Fibroblast of the aortic adventitia (primary cell): Measurements from ENCODE around the gene VAMP3. TPM values are rescaled to one million over a fixed set of nuclear protein-coding genes. Genes with fewer than 3 reads are reported as not detected.

Experiments
- DNase-seq: peaks from one replicate; pipeline ENCODE4 v3.0.0-alpha.2; 2010; ENCODE audit warnings: low read depth
- H3K4me3 ChIP-seq: 2 replicates; pipeline ENCODE4 v1.5.1; 2011; ENCODE audit warnings: low read depth, mild to moderate bottlenecking, control low read depth, low read length, moderate library complexity
- total RNA-seq: library from RNA; depleted of rRNA; stranded (reverse); fragments of >200 nt; gene quantifications from 2 replicates; pipeline ENCODE4 v1.2.3, GENCODE V29; 2012; ENCODE audit warnings: low replicate concordance
- TF ChIP-seq, protein P1 (sequence below): IDR thresholded peaks from 2 replicates; pipeline ENCODE4 v1.5.1; 2011; ENCODE audit warnings: mild to moderate bottlenecking, low read length, control low read depth, inconsistent platforms; ENCODE audit not compliant: insufficient read depth

The VAMP3 gene
- total RNA-seq, 1 donor = 135 TPM

DNA sequence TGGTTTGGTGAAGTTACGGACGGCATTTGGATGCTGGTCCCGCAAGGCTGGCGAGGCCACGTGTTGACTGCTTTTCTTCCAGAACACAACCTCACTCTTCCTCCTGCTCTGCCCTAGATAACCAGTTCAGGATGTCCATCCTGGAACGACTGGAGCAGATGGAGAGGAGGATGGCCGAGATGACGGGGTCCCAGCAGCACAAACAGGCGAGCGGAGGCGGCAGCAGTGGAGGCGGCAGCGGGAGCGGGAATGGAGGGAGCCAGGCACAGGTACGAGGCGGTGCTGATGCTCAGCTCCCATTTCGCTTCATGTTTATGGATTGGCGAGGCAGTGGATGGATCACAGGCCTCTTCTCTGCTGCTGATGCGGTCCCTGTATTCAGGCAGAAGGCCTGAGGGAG is 38.8 kb upstream of the VAMP3 start:
- no peak for DNase-seq
- TF ChIP-seq, protein P1, sequence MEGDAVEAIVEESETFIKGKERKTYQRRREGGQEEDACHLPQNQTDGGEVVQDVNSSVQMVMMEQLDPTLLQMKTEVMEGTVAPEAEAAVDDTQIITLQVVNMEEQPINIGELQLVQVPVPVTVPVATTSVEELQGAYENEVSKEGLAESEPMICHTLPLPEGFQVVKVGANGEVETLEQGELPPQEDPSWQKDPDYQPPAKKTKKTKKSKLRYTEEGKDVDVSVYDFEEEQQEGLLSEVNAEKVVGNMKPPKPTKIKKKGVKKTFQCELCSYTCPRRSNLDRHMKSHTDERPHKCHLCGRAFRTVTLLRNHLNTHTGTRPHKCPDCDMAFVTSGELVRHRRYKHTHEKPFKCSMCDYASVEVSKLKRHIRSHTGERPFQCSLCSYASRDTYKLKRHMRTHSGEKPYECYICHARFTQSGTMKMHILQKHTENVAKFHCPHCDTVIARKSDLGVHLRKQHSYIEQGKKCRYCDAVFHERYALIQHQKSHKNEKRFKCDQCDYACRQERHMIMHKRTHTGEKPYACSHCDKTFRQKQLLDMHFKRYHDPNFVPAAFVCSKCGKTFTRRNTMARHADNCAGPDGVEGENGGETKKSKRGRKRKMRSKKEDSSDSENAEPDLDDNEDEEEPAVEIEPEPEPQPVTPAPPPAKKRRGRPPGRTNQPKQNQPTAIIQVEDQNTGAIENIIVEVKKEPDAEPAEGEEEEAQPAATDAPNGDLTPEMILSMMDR = no peak
- H3K4me3 ChIP-seq = no peak overlapping the region

DNA sequence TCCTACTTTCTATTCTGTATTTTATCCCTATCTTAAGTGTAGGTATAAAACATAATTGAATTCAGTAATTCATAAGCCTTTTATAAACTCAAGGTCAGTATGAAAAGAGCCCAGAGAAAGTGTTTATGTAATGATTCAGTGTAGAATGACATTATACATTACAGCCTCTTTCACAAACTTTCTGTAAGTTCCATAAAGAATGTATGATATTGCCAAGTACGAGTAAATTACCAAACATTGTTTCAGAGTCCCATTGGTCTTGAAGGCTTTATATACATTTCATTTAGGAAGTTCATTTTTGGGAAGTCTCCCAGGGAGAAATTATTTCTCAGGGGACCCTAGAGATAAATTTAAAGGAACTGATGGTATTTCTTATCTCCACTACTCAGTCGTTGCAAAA is 37.8 kb upstream of the VAMP3 start:
- TF ChIP-seq, protein P1 = no peak
- DNase-seq = no peak
- H3K4me3 ChIP-seq = no peak overlapping the region

DNA sequence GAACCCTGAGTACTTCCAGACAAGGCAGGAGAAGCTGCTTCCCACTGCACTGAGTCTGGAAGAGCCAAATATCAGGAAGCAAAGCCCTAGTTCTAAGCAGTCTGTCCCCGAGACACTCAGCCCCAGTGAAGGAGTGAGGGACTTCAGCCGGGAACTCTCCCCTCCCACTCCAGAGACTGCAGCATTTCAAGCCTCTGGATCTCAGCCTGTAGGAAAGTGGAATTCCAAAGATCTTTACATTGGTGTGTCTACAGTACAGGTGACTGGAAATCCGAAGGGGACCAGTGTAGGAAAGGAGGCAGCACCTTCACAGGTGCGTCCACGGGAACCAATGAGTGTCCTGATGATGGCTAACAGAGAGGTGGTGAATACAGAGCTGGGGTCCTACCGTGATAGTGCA is 33.1 kb upstream of the VAMP3 start:
- DNase-seq = no peak
- H3K4me3 ChIP-seq = no peak overlapping the region
- TF ChIP-seq, protein P1 = no peak

DNA sequence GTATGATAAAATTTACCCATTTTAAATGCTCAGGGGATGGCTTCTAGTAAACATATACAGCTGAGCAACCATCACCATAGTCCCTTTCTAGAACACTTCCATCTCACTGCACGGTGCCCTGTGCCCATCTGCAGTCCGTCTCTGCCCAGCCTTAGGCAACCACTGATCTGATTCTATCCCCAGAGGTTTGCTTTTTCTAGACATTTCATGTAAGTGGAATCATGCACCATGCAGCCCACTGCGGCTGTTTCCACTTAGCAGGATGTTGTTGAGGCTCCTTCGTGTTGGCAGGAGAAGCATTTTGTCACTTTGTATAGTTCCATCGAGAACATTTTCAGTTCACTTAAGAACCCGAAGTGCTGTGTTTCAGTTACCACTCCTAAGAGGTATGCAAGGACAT is 27.8 kb upstream of the VAMP3 start:
- TF ChIP-seq, protein P1 = no peak
- no peak overlapping the region for H3K4me3 ChIP-seq
- no peak for DNase-seq

DNA sequence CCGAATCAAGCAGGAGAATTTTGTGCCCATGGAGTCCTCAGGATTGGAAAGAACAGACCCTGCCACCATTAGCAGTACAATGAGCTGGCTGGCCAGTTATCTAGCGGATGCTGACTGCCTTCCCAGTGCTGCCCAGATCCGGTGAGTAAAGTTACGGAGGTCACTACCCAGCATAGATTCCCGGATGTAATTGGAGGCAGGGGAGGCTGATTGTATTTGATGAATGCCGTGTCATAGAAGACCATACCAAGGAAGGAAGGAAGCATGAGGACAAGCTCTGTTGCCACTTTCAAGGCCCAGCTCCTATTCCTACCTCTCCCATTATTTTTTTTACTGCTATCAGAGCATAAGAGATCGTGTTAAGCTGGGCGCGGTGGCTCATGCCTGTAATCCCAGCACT is 26.2 kb upstream of the VAMP3 start:
- no peak overlapping the region for H3K4me3 ChIP-seq
- no peak for DNase-seq
- TF ChIP-seq, protein P1 = no peak

DNA sequence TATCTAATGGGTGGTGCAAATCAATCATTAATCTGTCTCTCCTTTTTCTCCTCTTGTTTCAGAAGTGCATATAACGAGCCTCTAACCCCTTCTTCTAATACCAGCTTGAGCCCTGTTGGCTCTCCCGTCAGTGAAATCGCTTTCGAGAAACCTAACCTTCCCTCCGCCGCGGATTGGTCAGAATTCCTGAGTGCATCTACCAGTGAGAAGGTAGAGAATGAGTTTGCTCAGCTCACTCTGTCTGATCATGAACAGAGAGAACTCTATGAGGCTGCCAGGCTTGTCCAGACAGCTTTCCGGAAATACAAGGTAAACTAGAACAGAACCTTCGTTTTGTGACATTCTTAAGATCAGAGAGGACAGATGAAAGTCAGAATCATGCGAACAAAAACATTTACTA is 25.3 kb upstream of the VAMP3 start:
- no peak for DNase-seq
- TF ChIP-seq, protein P1 = no peak

DNA sequence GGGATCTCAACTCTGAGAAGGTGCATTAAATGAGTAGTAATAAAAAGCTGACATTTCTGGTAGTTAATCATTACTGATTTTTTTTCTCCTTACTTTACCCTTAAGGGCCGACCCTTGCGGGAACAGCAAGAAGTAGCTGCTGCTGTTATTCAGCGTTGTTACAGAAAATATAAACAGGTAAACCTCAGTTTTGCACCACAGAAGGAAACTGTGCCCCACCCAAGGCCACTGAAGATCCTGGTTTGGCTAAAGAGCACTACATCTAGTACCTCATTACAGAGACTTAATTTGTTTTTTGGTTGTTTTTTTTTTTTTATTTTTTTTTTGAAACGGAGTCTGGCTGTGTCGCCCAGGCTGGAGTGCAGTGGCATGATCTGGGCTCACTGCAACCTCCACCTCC is 23.5 kb upstream of the VAMP3 start:
- no peak overlapping the region for H3K4me3 ChIP-seq
- DNase-seq = no peak
- TF ChIP-seq, protein P1 = no peak

More for the DNA sequence above, 25.3 kb upstream of the VAMP3 start:
- no peak overlapping the region for H3K4me3 ChIP-seq
